HG02943 (cell line): Measurements from ENCODE around the gene CRYBB1.

Experiments used
- ATAC-seq: cut with Tn5 transposase; IDR thresholded peaks from one replicate; pipeline ENCODE4 v1.9.1; 2021; ENCODE audit warnings: mild to moderate bottlenecking, low read depth, moderate library complexity; ENCODE audit not compliant: unreplicated experiment

The CRYBB1 gene

DNA sequence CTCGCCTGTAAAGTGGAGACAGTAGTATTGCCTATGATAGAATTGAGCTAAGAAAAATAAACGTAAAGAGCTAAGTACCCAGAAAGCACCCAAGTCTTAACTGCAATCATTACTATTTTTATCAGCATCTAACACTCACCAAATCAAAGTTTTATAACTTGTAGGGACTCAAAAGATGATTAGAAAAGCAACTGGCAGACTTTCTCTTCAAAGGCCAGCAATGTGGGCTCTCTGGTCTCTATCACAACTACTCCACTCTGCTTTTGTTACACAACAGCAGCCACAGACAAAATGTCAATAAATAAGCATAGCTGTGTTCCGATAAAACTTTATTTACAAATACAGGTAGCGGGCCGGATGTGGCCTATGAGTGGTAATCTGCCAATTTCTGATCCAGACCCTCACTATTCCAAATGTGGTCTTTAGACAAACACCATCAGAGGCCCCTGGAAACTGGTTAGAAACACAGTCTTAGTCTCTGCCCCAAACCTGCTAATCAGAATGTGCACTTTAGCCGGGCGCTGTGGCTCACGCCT lies 36.1 kb downstream of the CRYBB1 start:
- no peak for ATAC-seq

DNA sequence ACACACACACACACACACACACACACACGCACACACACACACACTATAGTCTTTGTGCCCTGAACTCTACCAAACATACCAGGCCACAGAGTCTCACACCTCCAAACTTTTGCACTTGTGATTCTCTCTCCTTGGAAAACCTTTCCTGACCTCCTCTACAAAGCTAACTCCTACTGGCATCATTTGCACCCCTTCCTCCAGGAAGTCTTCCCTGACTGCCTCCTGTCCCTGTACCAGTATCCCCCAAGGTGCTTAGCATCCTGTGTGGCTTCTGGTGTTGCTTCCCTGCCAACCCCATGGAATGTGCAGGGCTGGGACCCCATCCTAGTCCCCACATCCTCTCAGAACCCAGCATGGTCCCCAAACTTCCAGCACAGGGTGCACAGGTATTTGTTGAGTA lies 36.8 kb downstream of the CRYBB1 start:
- no peak for ATAC-seq

DNA sequence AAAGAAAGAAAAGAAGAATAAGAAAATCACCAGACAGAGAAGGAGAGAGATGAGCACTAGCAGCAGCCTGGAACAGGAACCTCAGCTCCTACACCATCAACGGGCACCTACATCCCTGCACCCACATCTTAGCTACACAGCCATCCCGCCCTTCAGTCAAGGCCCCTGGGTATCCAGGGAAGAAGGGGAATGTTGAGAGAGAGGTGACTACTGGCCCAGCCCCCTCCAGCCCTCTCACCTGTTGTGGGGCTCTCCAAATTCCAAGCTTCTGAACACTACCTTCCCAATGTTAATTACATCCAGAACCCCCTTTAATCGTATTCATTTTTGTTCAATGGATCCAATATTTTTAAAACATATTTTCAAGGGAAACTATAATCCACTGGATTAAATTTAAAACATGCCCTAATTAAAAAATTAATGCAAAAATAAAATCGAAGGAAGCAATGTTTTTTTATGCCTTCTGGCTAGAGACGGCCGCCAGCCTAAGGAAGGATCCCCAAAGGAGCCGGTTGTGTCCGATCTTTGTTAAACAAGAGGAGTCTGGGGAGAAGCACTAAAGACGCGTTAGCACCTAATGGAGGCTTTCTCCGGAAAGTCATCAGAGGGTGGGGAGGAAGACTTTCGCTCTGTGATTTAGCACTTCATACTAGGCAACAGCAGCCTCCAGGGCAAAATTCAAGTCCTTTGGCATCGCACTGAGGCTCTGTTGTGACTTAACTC lies 37.4 kb downstream of the CRYBB1 start:
- ATAC-seq = no peak

DNA sequence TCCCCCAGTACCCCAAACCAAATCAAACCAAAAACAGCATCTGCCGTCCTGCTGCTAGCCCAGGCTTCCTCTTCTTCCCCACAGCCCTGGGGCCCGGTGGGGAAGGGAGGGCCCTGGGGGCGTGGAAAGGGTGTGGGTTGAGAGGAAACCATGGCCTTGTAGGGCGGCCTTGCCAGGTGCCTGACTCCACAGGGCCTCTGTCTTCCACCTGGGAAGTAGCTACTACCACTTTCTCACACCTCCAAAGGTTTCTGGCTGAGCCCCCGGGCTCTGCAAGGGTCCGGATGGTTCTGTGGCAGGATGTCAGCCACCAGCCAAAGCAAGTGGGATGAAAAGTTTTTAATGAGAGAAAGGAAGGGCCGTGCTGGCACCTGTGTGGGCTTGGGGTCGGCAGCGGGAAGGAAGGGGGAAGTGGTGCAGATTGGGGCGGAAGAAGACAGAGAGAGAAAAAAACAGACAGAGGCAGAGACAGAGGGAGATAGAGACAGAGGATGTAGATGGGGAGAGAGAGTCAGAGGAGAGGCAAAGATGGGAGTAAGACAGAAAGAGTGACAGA lies 38.4 kb downstream of the CRYBB1 start:
- no peak for ATAC-seq

DNA sequence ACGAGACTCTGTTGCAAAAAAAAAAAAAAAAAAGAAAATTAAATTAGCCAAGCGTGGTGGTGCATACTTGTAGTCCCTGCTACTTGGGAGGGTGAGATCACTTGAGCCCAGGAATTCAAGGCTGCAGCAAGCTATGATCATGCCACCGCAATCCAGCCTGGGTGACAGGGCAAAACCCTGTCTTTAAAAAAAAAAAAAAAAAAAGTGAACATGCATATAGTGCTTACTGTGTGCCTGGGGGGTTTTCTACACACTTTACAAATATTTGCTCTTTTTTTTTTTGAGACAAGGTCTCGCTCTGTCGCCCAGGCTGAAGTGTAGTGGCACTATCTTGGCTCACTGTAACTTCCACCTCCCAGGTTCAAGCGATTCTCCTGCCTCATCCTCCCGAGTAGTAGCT lies 40.7 kb downstream of the CRYBB1 start:
- ATAC-seq = no peak

DNA sequence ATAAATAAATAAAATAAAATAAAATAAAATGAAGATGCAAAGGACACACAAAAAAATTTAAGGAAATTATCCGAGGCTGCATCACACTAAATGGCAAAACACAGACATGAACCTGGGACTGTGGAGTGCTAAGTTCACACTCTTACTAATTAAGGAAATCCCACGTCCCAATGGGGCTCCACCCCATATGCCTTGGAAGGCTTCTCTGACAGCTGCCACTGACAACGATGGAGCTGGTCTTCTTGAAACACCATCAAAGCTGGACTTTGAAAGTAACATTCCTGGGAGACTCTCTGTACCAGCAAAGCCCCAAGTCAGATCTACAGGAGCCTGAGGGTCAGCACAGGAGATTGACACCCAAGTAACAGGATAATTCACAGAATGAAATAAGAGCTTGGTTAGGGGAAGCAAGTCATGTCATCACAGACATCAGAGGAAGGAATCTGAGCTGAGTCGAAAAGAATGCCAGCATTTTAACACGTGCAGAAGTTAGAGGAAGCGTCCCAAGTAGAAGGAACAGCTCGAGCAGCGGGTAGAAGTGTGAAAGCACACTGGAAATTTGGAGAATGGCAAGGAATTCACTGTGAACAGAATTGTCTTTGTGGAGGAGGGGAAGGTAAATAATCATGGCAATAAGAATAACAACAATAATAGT lies 41.7 kb downstream of the CRYBB1 start:
- no peak for ATAC-seq

DNA sequence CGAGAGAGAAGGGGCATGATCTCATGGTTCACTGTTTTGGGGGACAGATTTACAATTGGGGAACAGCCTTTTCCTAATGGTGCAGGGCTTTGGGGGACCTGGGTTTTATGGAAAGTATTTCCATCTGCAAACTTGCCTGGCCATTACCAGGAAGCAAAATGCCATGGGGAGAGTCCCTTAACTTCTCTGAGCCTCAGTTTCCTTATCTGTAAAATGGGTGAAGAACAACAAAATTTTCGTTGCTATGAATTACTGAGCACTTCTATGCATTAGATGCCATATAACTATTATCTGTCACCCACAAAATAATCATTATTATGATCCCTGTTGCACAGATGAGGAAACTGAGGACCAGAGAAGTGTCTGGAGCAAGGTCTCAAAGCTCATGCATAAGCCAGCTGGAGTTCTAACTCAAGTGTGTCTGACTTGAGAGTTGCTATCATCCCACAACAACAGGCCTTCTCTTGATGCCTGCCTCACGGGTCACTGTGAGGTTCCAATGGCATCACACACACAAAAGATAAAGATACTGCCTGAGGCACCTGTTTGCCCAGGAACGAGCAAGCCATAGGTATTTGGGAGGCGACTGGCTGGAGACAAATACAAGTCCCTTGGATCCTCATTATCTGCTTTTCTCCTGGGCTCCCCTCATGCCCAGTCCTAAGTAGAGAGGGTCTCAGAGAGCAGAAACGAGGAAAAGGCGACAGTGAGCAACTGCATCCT lies 43.7 kb downstream of the CRYBB1 start:
- no peak for ATAC-seq

DNA sequence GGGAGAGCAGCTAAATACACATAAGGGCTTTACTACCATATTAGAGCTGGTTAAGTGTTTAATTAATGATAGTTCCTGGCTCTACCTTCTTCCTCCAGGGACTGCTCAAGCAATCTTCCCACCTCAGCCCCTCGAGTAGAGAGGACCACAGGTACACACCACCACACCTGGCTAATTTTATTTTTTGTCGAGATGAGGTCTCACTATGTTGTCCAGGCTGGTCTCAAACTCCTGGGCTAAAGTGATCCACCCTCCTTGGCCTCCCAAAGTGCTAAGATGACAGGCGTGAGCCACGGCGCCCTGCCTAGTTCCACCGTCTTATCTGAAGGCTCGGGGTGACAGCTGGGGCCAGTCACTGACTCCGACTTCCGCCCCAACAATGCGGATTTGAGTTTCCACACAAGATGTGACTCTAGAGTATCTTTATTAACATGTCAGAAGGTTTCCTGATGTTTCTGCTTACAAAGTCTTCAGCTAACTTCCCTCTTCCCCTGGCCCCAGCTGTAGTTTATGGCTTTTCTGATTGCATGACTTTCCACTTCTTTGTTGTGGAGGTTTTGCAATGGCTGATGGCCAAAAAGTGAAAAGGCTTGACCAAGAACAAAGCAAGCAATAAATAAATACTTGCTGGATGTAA lies 44.7 kb downstream of the CRYBB1 start:
- ATAC-seq = no peak

DNA sequence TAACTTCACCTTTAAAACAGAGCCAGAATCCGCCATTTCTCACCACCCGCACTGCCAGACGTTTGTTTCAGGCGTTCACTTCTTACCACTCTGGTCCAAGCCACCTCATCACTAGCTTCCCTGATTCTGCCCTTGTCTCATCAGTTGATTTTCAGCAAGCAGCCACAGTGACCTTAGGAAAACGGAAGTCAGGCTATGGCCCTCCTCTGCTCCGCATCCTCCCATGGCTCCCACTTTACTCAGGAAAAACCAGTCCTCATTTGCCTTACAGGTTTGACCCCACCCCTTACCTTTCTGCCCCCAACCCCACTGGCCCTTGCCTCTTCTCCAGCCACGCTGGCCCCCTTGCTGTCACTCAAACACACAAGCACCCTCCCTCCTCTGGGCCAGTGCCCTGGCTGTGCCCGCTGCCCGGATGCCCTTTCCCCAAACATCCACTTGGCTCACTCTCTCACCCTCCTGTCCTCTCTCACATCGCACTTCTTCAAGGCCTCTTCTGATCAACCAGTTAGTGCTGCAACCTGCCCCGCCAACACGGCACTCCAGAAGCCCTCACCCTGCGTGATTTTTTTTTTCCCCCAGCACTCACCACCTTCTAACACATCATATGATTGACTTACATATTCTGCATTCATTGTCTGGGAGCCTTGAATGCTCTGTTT lies 46.8 kb downstream of the CRYBB1 start:
- no peak for ATAC-seq

DNA sequence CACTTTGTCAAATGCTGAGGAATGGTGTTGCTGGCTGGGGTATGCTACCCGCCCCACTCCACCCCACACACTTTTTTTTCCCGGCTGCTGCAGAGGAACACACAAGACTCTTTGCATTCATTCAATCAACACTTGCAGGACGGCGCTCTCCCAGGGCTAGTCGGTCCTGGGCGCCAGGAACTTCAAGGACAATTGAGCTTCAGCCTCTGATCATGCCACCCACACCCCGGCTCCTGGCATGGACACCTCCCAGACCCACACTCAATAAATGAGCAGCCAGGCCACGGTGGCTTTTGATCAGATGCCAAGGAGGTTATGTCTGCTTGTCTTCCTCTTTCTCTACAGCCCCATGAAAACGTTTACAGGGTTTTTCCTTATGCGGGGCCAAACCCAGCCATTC lies 47.7 kb downstream of the CRYBB1 start:
- ATAC-seq = no peak

DNA sequence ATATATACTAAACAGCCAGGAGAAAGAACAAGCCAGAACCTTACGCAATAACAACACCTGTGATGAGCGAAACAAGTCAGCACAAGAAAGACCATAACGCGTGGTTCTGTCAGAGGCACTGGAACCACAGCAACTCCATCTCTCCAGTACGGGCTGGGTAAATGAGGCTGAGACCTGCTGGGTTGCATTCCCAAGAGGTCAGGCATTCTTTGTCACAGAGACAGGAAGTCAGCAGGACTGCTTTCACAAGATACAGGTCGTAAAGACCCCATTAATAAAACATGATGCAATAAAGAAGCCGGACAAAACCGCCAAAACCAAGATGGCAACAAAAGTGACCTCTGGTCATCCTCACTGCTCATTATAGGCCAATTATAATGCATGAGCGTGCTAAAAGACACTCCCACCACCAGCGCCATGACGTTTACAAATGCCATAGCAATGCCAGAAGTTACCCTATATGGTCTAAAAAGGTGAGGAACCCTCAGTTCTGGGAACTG lies 49.6 kb downstream of the CRYBB1 start:
- no peak for ATAC-seq

DNA sequence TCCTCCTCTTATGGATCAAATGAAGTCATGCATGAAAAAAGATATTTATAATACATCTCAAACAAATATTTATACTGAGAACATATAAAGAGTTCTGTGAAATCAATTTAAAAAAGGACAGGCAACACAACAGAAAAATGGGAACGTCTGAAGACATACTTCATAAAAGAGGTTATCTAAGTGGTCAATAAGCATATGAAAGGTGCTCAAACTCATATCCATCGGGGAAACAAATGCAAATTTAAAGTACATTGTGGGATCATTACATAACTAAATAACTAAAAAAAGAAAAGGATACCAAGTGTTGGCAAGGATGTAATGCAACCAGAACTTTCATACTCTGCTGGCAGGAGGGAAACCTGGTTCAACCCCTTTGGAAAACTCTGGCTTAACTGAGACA lies 50.2 kb downstream of the CRYBB1 start:
- no peak for ATAC-seq

DNA sequence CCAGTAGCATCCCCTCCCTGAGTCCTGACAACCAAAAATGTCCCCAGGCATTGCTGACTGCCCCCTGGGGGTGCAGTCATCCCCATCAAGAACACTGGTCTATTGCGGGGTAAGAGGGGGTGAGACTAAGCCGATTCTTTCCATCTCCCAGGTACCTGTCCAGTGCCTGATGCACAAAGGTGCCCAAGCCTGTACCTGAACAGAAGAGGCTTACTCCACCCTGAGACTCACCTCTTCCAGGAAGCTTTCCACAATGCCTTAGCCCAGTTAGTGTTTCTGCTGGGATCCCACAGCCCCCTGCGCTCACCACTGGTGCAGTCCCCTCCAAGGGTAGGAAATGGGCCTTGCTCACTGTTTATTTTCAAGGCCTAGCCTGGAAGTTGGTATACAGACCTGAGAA lies 50.8 kb downstream of the CRYBB1 start:
- ATAC-seq = no peak

DNA sequence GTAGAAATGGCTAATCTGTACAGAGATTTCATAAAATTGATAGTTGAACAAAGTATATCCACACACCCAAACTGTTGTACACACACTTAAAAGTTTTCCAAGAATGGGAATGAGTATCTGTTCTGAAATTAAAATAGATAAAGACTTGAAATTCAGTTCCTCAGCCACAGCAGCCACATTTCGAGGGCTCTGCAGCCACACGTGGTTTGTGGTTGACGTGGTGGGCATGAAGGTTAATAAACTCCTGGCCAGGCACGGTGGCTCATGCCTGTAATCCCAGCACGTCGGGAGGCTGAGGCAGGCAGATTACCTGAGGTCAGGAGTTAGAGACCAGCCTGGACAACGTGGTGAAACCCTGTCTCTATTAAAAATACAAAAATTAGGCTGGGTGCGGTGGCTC lies 51.9 kb downstream of the CRYBB1 start:
- ATAC-seq = no peak

DNA sequence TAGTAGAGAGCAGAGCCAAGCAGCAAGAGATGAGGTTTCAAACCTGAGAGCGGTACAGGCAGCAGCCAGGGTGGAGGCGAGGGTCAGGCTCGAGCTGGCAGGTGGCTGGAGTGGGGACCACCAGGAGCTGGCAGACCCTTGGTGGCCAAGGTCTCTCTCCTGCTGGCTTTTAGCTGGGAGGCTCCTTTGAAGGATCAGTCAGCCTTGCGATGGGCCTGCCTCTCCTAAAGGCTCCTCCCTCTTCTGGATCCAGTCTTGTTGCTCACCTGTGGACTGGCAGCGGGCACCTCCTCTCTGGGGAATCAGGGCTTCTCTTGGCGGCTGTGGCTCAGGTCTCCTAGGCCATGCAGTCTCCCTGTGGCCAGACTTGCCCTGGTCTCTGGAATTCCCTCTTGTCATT lies 52.6 kb downstream of the CRYBB1 start:
- ATAC-seq = no peak

DNA sequence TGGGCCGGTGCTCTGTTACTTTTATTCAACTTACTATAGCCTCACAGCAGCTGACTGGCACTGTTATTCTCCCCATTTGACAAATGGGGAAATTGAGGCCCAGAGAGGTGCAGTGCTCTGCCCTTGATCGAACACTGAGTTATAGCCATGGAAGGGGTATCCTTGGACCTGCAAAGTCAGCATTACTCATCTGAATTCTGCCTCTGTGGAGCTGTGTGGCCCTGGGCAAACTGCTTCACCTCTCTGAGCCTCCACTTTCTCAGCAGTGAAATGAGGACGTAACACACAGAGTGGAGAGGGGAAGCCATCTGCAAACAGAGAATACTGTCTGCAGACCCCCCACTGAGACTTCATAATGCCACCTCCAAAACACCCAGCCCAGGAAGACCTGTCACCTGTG lies 53.2 kb downstream of the CRYBB1 start:
- no peak for ATAC-seq

DNA sequence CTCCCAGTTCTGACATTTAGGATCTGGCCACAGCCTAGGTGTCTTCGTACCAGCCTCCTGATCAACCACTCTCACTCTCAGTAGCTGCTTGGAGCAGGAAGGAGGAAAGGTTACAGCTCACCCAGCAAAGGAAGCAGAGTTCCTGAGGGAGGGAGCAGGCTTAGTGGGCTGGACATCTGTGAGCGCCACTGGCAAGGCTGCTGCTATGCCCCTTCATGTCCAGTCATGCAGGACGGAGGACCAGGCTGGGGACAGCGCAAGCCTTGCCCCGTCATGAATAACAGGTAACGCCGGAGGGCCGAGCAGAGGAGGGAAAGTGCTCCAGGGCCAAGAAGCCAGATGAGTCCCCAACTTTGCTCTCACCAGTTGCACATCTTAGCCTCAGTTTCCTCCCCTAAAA lies 53.6 kb downstream of the CRYBB1 start:
- ATAC-seq = no peak

DNA sequence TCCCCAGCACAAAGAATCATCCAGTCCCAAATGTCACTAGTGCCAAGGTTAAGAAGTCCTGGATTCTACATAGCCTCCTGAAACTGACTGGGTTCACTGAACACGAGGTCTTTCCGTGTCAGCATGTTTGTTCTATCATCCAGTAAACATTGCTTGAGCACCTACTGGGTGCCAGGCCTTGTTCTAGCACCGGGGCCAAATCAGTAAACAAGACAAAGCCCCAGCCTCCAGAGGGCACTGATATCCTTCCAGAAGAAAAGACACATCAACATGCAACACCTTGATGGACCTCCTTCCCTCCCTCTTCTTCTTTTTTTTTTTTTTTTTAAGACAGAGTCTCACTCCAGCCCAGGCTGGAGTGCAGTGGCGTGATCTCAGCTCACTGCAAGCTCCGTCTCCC lies 54.8 kb downstream of the CRYBB1 start:
- ATAC-seq = no peak

DNA sequence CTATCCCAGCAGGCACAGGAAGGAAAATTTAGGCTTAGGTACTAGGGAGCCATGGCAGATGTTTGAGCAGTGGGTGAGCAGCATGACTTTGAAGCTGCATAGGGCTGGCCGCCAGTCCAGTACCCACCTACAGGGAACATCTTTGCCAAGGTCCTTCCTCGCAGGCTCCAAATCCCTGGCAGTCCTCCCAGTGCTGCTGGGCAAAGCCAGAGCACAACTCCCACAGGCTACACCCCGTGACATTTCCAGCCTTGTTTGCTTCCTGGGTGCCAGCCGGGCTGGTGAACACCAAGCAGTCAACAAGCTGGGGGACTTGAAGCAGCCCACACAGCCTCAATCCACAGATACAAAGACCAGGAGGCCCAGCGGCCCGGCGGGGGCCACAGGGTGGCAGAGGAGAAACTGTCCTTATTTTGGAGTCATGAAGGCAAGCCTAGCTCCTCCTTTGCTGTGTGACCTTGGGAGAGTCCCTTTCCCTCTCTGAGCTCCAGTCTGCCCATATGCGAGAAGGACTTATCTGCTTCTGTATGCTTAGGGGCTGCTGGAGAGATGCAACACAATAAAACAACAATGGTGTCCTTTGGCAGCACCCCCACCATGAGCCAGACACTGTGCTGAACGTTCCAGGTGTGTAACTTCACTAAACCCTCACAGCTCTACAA lies 55.9 kb downstream of the CRYBB1 start:
- no peak for ATAC-seq
